NCI-H774 (cell line): ENCODE results near the gene SNAI1.
"Not testable (repeated sequence)": the region's sequence is repeated elsewhere in the genome, so short reads cannot be mapped to it uniquely, and the experiment has no call there.

Experiments
- DNase-seq: peaks from one replicate; lab custom pipeline; 2025; lab: John Stamatoyannopoulos, UW

The SNAI1 gene

DNA sequence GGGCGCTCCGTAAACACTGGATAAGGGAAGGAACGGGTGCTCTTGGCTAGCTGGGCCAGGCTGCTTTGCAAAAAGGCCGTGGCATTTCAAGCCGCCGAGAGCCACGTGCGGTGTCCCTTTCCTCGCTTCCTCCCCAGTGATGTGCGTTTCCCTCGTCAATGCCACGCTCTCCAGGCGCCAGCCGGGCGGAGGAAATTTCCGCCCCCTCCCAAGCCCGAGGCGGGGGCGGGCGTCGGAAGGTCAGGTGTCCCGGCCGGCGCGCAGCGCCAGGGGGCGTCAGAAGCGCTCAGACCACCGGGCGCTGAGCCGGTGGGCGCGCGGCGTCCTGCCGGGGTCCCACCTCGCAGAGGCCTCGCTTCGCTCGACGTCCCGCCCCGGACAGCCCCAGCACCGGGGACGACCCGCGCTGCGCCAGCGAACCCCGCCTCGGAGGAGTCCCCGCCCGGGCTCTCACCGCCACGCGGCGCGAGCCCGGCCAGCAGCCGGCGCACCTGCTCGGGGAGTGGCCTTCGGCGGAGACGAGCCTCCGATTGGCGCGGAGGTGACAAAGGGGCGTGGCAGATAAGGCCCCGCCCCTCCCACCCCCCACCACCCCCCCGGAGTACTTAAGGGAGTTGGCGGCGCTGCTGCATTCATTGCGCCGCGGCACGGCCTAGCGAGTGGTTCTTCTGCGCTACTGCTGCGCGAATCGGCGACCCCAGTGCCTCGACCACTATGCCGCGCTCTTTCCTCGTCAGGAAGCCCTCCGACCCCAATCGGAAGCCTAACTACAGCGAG is at the start of gene SNAI1:
Gene SNAI1 (plus strand): TSS at position 635 of the 777 bp plus-strand sequence. CDS start 80 bp downstream, at position 715.
- peak; percentile 90 for DNase-seq

DNA sequence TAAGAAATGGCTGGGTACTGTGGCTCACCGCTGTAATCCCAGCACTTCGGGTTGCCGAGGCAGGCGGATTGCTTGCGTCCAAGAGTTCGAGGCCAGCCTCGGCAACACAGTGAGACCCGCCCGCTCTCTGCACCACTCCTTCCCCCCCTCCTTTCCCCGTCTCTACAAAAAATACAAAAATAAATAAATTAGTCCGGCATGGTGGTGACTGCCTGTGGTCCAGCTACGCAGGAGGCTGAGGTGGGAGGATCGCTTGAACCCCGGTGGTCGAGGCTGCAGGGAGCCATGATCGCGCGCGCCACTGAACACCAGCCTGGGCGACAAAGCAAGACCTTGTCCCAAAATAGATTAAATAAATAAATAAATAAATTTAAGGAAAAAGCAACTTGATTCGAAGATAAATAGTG is 47.0 kb upstream of the SNAI1 start:
- no peak for DNase-seq

DNA sequence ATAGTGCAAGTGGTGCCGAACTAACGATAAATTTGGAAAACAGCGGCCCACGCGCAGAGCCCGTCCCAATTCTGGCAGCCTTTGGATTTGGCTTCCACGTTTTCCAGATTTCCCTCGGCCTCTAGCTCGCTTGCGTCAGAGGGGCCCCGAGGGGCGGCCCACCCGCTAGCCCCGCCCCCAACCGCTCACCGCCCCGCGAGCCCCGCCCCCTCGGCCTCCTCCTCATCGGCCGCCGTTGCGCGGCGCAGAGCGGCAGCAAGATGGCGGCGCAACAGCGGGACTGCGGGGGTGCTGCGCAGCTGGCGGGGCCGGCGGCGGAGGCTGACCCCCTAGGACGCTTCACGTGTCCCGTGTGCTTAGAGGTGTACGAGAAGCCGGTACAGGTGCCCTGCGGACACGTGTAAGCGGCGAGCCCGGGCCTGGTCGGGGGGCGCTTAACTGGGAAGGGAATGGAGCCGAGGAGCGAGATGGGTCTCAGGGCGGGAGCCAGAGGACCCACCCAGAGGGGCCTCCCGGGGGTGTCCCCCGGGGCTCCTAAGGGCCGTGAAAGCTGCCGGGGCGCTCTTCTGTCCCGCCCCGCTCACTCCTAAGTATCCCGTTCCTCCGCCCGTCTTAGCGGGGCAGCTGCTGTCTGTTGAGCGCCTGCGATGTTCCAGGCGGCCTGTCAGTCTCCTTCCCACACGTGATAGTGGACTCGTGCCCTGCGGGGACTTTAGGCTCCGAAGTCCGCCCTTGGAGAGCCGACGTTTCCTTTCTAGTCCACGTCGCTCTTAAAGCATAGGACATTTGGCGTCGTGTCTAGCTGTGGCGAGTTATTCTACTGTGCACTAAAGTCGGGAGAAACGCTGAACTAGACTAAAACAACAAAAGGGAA is 46.4 kb upstream of the SNAI1 start, which contains the start of gene RNF114:
Gene RNF114 (plus strand): TSS at position 245 of the 874 bp plus-strand sequence. CDS start 16 bp downstream, at position 261.
- peak; percentile 87 for DNase-seq

- DNase-seq: no peak
Observed at GRCh38 chr20:49937027-49937929, 45.5 kb upstream of the SNAI1 start.

- no peak for DNase-seq
Observed at GRCh38 chr20:49938173-49939163, 44.3 kb upstream of the SNAI1 start.

- no peak for DNase-seq
Observed at GRCh38 chr20:49941456-49941855, 41.3 kb upstream of the SNAI1 start.

- DNase-seq: no peak
Observed at GRCh38 chr20:49942303-49942702, 40.5 kb upstream of the SNAI1 start.

DNA sequence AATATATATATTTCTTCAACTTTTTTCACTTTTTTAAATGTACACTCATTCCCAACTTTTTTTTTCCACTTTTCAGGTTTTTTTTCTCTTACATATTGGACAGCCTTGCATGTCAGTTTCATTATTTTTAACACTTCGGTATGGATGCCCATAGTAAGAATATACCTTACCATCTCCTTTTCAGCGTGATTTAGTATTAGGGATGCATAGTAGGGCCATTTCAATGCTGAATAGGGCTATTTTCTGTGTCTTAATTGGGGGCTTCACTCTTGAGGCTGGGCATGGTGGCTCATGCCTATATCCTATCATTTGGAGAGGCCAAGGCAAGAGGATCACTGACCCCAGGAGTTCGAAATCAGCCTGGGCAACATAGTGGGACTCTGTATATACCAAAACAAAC is 39.8 kb upstream of the SNAI1 start:
- DNase-seq: no peak

GRCh38 chr20:49945306-49945700 is 37.5 kb upstream of the SNAI1 start:
- DNase-seq: no peak

DNA sequence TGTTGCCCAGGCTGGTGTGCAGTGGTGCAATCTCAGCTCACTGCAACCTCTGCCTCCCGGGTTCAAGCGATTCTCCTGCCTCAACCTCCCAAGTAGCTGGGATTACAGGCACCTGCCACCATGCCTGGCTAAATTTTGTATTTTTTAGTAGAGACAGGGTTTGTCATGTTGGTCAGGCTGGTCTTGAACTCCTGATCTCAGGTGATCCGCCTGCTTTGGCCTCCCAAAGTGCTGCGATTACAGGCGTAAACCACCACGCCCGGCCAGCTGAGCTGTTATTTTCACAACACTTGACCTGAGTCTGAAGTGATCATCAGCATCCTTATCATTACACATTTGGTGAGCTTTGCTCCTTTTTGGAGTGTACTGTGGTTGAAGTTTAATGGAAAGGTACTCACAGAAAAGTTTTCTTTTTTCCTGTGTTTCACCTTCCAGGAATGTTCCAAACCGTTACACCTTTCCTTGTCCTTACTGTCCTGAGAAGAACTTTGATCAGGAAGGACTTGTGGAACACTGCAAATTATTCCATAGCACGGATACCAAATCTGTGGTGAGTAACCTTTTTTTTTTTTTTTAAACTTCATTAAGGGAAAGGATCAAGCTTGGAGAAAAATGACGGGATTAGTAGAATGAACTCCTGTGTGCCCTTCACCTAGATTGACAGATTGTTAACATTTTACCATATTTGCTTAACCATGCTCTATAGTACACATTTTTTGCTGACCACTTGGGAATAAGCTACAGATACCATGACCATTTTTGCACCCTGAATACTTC is 36.9 kb upstream of the SNAI1 start:
- DNase-seq: no peak

GRCh38 chr20:49948178-49948577 is 34.6 kb upstream of the SNAI1 start:
- DNase-seq: no peak

GRCh38 chr20:49948809-49949507 is 33.8 kb upstream of the SNAI1 start:
- no peak for DNase-seq

GRCh38 chr20:49951151-49951550 is 31.6 kb upstream of the SNAI1 start:
- DNase-seq: no peak

DNA sequence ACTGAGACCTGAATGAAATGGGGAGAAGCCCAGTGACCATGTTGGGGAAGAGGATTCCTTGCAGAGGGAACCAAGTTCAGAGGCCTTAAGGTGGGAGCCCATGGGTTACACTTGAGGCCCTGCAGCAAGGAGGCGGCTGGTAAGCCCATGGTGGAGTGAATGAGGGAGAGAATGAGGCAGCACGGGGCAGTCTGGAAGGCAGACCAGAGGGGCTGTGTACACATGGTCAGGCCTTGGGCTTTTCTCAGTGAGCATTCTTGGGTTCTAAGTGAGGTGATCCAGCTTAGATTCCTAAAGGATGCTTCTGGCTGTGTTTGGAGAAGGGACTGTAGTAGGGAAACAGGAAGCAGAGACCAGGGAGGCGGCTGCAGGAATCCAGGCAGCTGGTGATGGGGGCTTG is 27.6 kb upstream of the SNAI1 start:
- no peak for DNase-seq

DNA sequence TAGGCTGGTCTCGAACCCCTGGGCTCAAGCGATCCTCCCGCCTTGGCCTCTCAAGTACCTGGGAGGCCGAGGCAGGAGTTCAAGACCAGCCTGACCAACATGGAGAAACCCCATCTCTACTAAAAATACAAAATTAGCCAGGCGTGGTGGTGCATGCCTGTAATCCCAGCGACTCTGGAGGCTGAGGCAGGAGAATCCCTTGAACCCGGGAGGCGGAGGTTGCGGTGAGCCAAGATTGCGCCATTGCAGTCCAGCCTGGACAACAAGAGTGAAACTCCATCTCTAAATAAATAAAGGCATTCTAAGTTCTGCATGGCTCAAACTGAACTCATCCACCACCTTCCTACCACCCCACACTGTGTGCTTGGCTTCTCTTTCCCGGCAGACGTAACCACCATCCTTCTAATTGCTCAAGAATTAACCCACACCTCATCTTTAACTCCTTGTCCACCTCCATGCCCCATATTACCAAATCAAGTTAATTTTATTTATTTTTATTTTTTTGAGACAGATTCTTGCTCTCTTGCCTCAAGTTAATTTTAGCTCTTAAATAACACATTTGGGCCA is 26.9 kb upstream of the SNAI1 start:
- DNase-seq: not testable (repeated sequence)

GRCh38 chr20:49956689-49957088 is 26.1 kb upstream of the SNAI1 start:
- no peak for DNase-seq

DNA sequence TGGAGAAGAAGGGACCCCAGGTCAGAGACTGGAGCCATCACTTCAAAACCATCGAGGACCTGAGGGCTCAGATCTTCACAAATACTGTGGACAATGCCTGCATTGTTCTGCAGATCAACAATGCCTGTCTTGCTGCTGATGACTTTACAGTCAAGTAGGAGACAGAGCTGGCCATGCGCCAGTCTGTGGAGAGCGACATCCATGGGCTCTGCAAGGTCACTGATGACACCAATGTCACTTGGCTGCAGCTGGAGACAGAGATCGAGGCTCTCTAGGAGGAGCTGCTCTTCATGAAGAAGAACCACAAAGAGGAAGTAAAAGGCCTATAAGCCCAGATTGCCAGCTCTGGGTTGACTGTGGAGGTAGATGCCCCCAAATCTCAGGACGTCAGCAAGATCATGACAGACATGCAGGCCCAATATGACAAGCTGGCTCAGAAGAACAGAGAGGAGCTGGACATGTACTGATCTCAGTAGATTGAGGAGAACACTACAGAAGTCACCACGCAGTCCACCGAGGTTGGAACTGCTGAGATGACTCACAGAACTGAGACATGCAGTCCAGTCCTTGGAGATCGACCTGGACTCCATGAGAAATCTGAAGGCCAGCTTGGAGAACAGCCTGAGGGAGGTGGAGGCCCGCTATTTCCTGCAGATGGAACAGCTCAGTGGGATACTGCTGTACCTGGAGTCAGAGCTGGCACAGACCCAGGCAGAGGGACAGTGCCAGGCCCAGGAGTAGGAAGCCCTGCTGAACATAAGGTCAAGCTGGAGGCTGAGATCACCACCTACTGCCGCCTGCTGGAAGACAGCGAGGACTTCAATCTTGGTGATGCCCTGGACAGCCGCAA is 25.5 kb upstream of the SNAI1 start:
- DNase-seq: not testable (repeated sequence)

GRCh38 chr20:49961413-49961812 is 21.4 kb upstream of the SNAI1 start:
- DNase-seq: no peak
